Measurements from ENCODE around the gene SHROOM1. TPM values are rescaled to one million over a fixed set of nuclear protein-coding genes. Genes with fewer than 3 reads are reported as not detected.

SHROOM1 gene
- total and polyA plus RNA-seq, 4 donors: 4.5 to 17.6 (median 8.9) TPM

- Histone ChIP-seq H3K27me3 (ENCODE audit: control insufficient read depth, insufficient read depth, low read length) (no peaks in the 10 kb centered on the region), H3K27ac (ENCODE audit: low read depth, low read length) (peak overlapping the region; percentile 63), H3K4me3 (ENCODE audit: low read depth, low read length) (no peak overlapping the region), H3K4me1 (ENCODE audit: control insufficient read depth, insufficient read depth, low read length) (peaks cover 10% of the 10 kb centered on the region), H3K36me3 (ENCODE audit: control insufficient read depth, insufficient read depth, low read length) (no peaks in the 10 kb centered on the region), H3K9me3 (ENCODE audit: control insufficient read depth, insufficient read depth, low read length) (no peaks in the 10 kb centered on the region)
- DNase-seq (ENCODE audit: low read depth in 4 of 6, low spot score in 6 of 6): no peak
- WGBS (ENCODE audit: insufficient coverage): 38% methylated on average over 2 of the region's 3 CpGs
Observed at GRCh38 chr5:132838516-132839282, 8.3 kb upstream of the SHROOM1 start.

- Histone ChIP-seq H3K4me3 (ENCODE audit: low read depth, low read length) (no peak overlapping the region), H3K27ac (ENCODE audit: low read depth, low read length) (peak overlapping the region; percentile 27), H3K9me3 (ENCODE audit: control insufficient read depth, insufficient read depth, low read length) (no peaks in the 10 kb centered on the region), H3K4me1 (ENCODE audit: control insufficient read depth, insufficient read depth, low read length) (peaks cover 10% of the 10 kb centered on the region), H3K36me3 (ENCODE audit: control insufficient read depth, insufficient read depth, low read length) (no peaks in the 10 kb centered on the region), H3K27me3 (ENCODE audit: control insufficient read depth, insufficient read depth, low read length) (no peaks in the 10 kb centered on the region)
- no peak for DNase-seq (ENCODE audit: low read depth in 4 of 6, low spot score in 6 of 6)
- 76% methylated on average over 2 of the region's 2 CpGs for WGBS (ENCODE audit: insufficient coverage)
Observed at GRCh38 chr5:132837868-132838267, 7.4 kb upstream of the SHROOM1 start.

- no peaks in the 10 kb centered on the region for H3K9me3 ChIP-seq (ENCODE audit: control insufficient read depth, insufficient read depth, low read length)
- 100% methylated on average over 1 of the region's 1 CpG for WGBS (ENCODE audit: insufficient coverage)
- H3K36me3 ChIP-seq (ENCODE audit: control insufficient read depth, insufficient read depth, low read length): no peaks in the 10 kb centered on the region
- H3K27me3 ChIP-seq (ENCODE audit: control insufficient read depth, insufficient read depth, low read length): no peaks in the 10 kb centered on the region
- H3K27ac ChIP-seq (ENCODE audit: low read depth, low read length): no peak overlapping the region
- no peak for DNase-seq (ENCODE audit: low read depth in 4 of 6, low spot score in 6 of 6)
- H3K4me3 ChIP-seq (ENCODE audit: low read depth, low read length): no peak overlapping the region
- peaks cover 10% of the 10 kb centered on the region for H3K4me1 ChIP-seq (ENCODE audit: control insufficient read depth, insufficient read depth, low read length)
Observed at GRCh38 chr5:132836852-132837251, 6.4 kb upstream of the SHROOM1 start.

GRCh38 chr5:132834057-132834456 is 3.6 kb upstream of the SHROOM1 start:
- H3K4me3 ChIP-seq (ENCODE audit: low read depth, low read length): no peak overlapping the region
- 100% methylated on average over 2 of the region's 3 CpGs for WGBS (ENCODE audit: insufficient coverage)
- H3K36me3 ChIP-seq (ENCODE audit: control insufficient read depth, insufficient read depth, low read length): no peaks in the 10 kb centered on the region
- H3K27ac ChIP-seq (ENCODE audit: low read depth, low read length): no peak overlapping the region
- H3K9me3 ChIP-seq (ENCODE audit: control insufficient read depth, insufficient read depth, low read length): no peaks in the 10 kb centered on the region
- no peak for DNase-seq (ENCODE audit: low read depth in 4 of 6, low spot score in 6 of 6)
- H3K4me1 ChIP-seq (ENCODE audit: control insufficient read depth, insufficient read depth, low read length): peaks cover 28% of the 10 kb centered on the region
- H3K27me3 ChIP-seq (ENCODE audit: control insufficient read depth, insufficient read depth, low read length): peaks cover 20% of the 10 kb centered on the region

GRCh38 chr5:132832612-132833011 is 2.2 kb upstream of the SHROOM1 start:
- WGBS (ENCODE audit: insufficient coverage): 94% methylated on average over 5 of the region's 5 CpGs
- no peak for DNase-seq (ENCODE audit: low read depth in 4 of 6, low spot score in 6 of 6)
- no peak overlapping the region for H3K27ac ChIP-seq (ENCODE audit: low read depth, low read length)
- peaks cover 3% of the 10 kb centered on the region for H3K36me3 ChIP-seq (ENCODE audit: control insufficient read depth, insufficient read depth, low read length)
- no peak overlapping the region for H3K4me3 ChIP-seq (ENCODE audit: low read depth, low read length)
- H3K4me1 ChIP-seq (ENCODE audit: control insufficient read depth, insufficient read depth, low read length): peaks cover 22% of the 10 kb centered on the region
- peaks cover 35% of the 10 kb centered on the region for H3K27me3 ChIP-seq (ENCODE audit: control insufficient read depth, insufficient read depth, low read length)
- H3K9me3 ChIP-seq (ENCODE audit: control insufficient read depth, insufficient read depth, low read length): no peaks in the 10 kb centered on the region

GRCh38 chr5:132831095-132831860 is 831 bp upstream of the SHROOM1 start:
- WGBS (ENCODE audit: insufficient coverage): 94% methylated on average over 9 of the region's 15 CpGs
- Histone ChIP-seq H3K27me3 (ENCODE audit: control insufficient read depth, insufficient read depth, low read length) (peaks cover 46% of the 10 kb centered on the region), H3K4me3 (ENCODE audit: low read depth, low read length) (no peak overlapping the region), H3K27ac (ENCODE audit: low read depth, low read length) (peak overlapping the region; percentile 25), H3K4me1 (ENCODE audit: control insufficient read depth, insufficient read depth, low read length) (peaks cover 27% of the 10 kb centered on the region), H3K36me3 (ENCODE audit: control insufficient read depth, insufficient read depth, low read length) (peaks cover 3% of the 10 kb centered on the region), H3K9me3 (ENCODE audit: control insufficient read depth, insufficient read depth, low read length) (no peaks in the 10 kb centered on the region)
- no peak for DNase-seq (ENCODE audit: low read depth in 4 of 6, low spot score in 6 of 6)

- Histone ChIP-seq H3K27me3 (ENCODE audit: control insufficient read depth, insufficient read depth, low read length) (peaks cover 53% of the 10 kb centered on the region), H3K27ac (ENCODE audit: low read depth, low read length) (peak overlapping the region; percentile 15)
- WGBS (ENCODE audit: insufficient coverage): 4% methylated on average over 75 of the region's 75 CpGs
Observed at GRCh38 chr5:132829742-132830435, 558 bp downstream of the SHROOM1 start.

GRCh38 chr5:132828846-132829494 is 1.5 kb downstream of the SHROOM1 start:
- H3K27me3 ChIP-seq (ENCODE audit: control insufficient read depth, insufficient read depth, low read length): peaks cover 61% of the 10 kb centered on the region
- peaks cover 5% of the 10 kb centered on the region for H3K36me3 ChIP-seq (ENCODE audit: control insufficient read depth, insufficient read depth, low read length)
- H3K27ac ChIP-seq (ENCODE audit: low read depth, low read length): no peak overlapping the region
- H3K9me3 ChIP-seq (ENCODE audit: control insufficient read depth, insufficient read depth, low read length): no peaks in the 10 kb centered on the region
- peaks cover 43% of the 10 kb centered on the region for H3K4me1 ChIP-seq (ENCODE audit: control insufficient read depth, insufficient read depth, low read length)
- no peak for DNase-seq (ENCODE audit: low read depth in 4 of 6, low spot score in 6 of 6)
- WGBS (ENCODE audit: insufficient coverage): 68% methylated on average over 4 of the region's 4 CpGs
- H3K4me3 ChIP-seq (ENCODE audit: low read depth, low read length): no peak overlapping the region

More at GRCh38 chr5:132829742-132830435, 558 bp downstream of the SHROOM1 start:
- Histone ChIP-seq H3K4me3 (ENCODE audit: low read depth, low read length) (peak overlapping the region; percentile 45), H3K36me3 (ENCODE audit: control insufficient read depth, insufficient read depth, low read length) (peaks cover 5% of the 10 kb centered on the region), H3K9me3 (ENCODE audit: control insufficient read depth, insufficient read depth, low read length) (no peaks in the 10 kb centered on the region), H3K4me1 (ENCODE audit: control insufficient read depth, insufficient read depth, low read length) (peaks cover 38% of the 10 kb centered on the region)
- DNase-seq (ENCODE audit: low read depth in 4 of 6, low spot score in 6 of 6): peak in 2 of 6 donors; percentile 85 to 88

- Histone ChIP-seq H3K9me3 (ENCODE audit: control insufficient read depth, insufficient read depth, low read length) (no peaks in the 10 kb centered on the region), H3K27ac (ENCODE audit: low read depth, low read length) (no peak overlapping the region), H3K4me1 (ENCODE audit: control insufficient read depth, insufficient read depth, low read length) (peaks cover 51% of the 10 kb centered on the region), H3K36me3 (ENCODE audit: control insufficient read depth, insufficient read depth, low read length) (peaks cover 5% of the 10 kb centered on the region), H3K4me3 (ENCODE audit: low read depth, low read length) (no peak overlapping the region), H3K27me3 (ENCODE audit: control insufficient read depth, insufficient read depth, low read length) (peaks cover 62% of the 10 kb centered on the region)
- DNase-seq (ENCODE audit: low read depth in 4 of 6, low spot score in 6 of 6): no peak
- WGBS (ENCODE audit: insufficient coverage): 91% methylated on average over 3 of the region's 4 CpGs
Observed at GRCh38 chr5:132827943-132828673, 2.3 kb downstream of the SHROOM1 start.

Data from spinal cord (tissue), 10 donors.